OCI-LY1 (cell line): ENCODE measurements around the gene GPR45.

ENCODE experiments used
- H2AFZ ChIP-seq: fragments of 200-600 bp; sonication (generic), shearing (Covaris generic); 2 replicates; pipeline ENCODE4 v1.6.0; 2014; ENCODE audit warnings: antibody characterized with exemption, mild to moderate bottlenecking, low read length
- H3F3A ChIP-seq: fragments of 200-600 bp; sonication (generic), shearing (Covaris generic); 2 replicates; pipeline ENCODE4 v1.6.0; 2014; ENCODE audit warnings: mild to moderate bottlenecking, antibody characterized with exemption, low read length, moderate library complexity; ENCODE audit not compliant: insufficient read depth
- H3K27ac ChIP-seq: fragments of 200-600 bp; sonication (generic); 2 replicates; pipeline ENCODE4 v1.5.1; 2014; ENCODE audit warnings: low read length, mixed run types, mild to moderate bottlenecking, low read depth; ENCODE audit not compliant: poor library complexity, severe bottlenecking
- H3K27me3 ChIP-seq: fragments of 200-600 bp; sonication (generic); 2 replicates; pipeline ENCODE4 v1.6.0; 2014; ENCODE audit warnings: antibody characterized with exemption, mild to moderate bottlenecking, low read length, moderate library complexity; ENCODE audit not compliant: insufficient read depth
- H3K36me3 ChIP-seq: fragments of 200-600 bp; sonication (generic); 2 replicates; pipeline ENCODE4 v1.6.1; 2014; ENCODE audit warnings: mild to moderate bottlenecking, antibody characterized with exemption, low read length, moderate library complexity, mixed read lengths; ENCODE audit not compliant: insufficient read depth
- H3K4me1 ChIP-seq: fragments of 200-600 bp; sonication (generic); 2 replicates; pipeline ENCODE4 v1.5.1; 2014; ENCODE audit warnings: mild to moderate bottlenecking, low read length, moderate library complexity; ENCODE audit not compliant: insufficient read depth, severe bottlenecking
- H3K4me2 ChIP-seq: fragments of 200-600 bp; sonication (generic), shearing (Covaris generic); 2 replicates; pipeline ENCODE4 v1.6.1; 2014; ENCODE audit warnings: low read length
- H3K4me3 ChIP-seq: fragments of 200-600 bp; sonication (generic); 2 replicates; pipeline ENCODE4 v1.5.1; 2014; ENCODE audit warnings: low read length, low read depth, mild to moderate bottlenecking, mixed read lengths; ENCODE audit not compliant: poor library complexity, severe bottlenecking
- H3K79me2 ChIP-seq: fragments of 200-600 bp; shearing (Covaris generic); 2 replicates; pipeline ENCODE4 v1.6.1; 2016; ENCODE audit warnings: mixed run types, low read length, mixed read lengths; ENCODE audit not compliant: insufficient read depth
- H3K9ac ChIP-seq: fragments of 200-600 bp; sonication (generic), shearing (Covaris generic); 2 replicates; pipeline ENCODE4 v1.6.1; 2014; ENCODE audit warnings: mild to moderate bottlenecking, low read length, mixed read lengths
- H3K9me2 ChIP-seq: fragments of 200-600 bp; sonication (generic), shearing (Covaris generic); 2 replicates; pipeline ENCODE4 v1.6.1; 2014; ENCODE audit warnings: low read depth, mild to moderate bottlenecking, low read length, mixed read lengths
- H3K9me3 ChIP-seq: fragments of 200-600 bp; shearing (Covaris generic); 2 replicates; pipeline ENCODE4 v1.6.1; 2014; ENCODE audit warnings: low read length, mixed read lengths
- H4K20me1 ChIP-seq: fragments of 200-600 bp; sonication (generic), shearing (Covaris generic); 2 replicates; pipeline ENCODE4 v1.6.0; 2016; ENCODE audit warnings: mild to moderate bottlenecking, low read length; ENCODE audit not compliant: insufficient read depth
- CTCF ChIP-seq: fragments of 200-600 bp; sonication (generic), shearing (Covaris generic); IDR thresholded peaks from 2 replicates; pipeline ENCODE4 v1.5.1; 2017; ENCODE audit warnings: mild to moderate bottlenecking, antibody characterized with exemption, low read length, moderate library complexity, mixed read lengths
- EZH2 ChIP-seq: fragments of 200-600 bp; sonication (generic), shearing (Covaris generic); IDR thresholded peaks from 2 replicates; pipeline ENCODE4 v1.8.0; 2017; ENCODE audit warnings: borderline replicate concordance, mixed run types, mild to moderate bottlenecking, antibody characterized with exemption, low read length, moderate library complexity, mixed read lengths

Gene GPR45

GRCh38 chr2:105241443-105241842 is at the start of gene GPR45:
Gene GPR45 (plus strand): TSS chr2:105241743. CDS start chr2:105241859, 116 bp downstream.
- Histone ChIP-seq H3K79me2 (no peaks in the 10 kb centered on the region), H3K4me1 (no peaks in the 10 kb centered on the region), H3K9me2 (no peaks in the 10 kb centered on the region), H3K9ac (no peak within 1 kb of the TSS), H3F3A (no peaks in the 10 kb centered on the region), H2AFZ (no peak within 1 kb of the TSS), H3K36me3 (no peaks in the 10 kb centered on the region), H3K27ac (no peak within 1 kb of the TSS), H3K9me3 (no peaks in the 10 kb centered on the region), H3K4me3 (no peak within 1 kb of the TSS), H4K20me1 (no peaks in the 10 kb centered on the region), H3K27me3 (no peaks in the 10 kb centered on the region), H3K4me2 (no peak within 1 kb of the TSS)
- TF ChIP-seq EZH2, result no peak
- no peak for TF ChIP-seq CTCF

- Histone ChIP-seq H3K79me2 (no peaks in the 10 kb centered on the region), H2AFZ (no peak overlapping the region), H3K4me2 (no peak overlapping the region), H3K27ac (no peak overlapping the region), H3K9me2 (no peaks in the 10 kb centered on the region), H3K4me1 (no peaks in the 10 kb centered on the region), H3K9ac (no peak overlapping the region), H4K20me1 (no peaks in the 10 kb centered on the region), H3K36me3 (no peaks in the 10 kb centered on the region), H3F3A (no peaks in the 10 kb centered on the region), H3K4me3 (no peak overlapping the region), H3K27me3 (no peaks in the 10 kb centered on the region), H3K9me3 (no peaks in the 10 kb centered on the region)
- TF ChIP-seq EZH2 (no peak), CTCF (no peak)
These were observed 47.4 kb upstream of the GPR45 start for GRCh38 chr2:105194022-105194675.

- Histone ChIP-seq H4K20me1 (no peaks in the 10 kb centered on the region), H2AFZ (no peak overlapping the region), H3K9me3 (no peaks in the 10 kb centered on the region), H3K27me3 (no peaks in the 10 kb centered on the region), H3K4me3 (no peak overlapping the region), H3K9ac (no peak overlapping the region), H3K4me2 (no peak overlapping the region), H3K4me1 (no peaks in the 10 kb centered on the region), H3K36me3 (no peaks in the 10 kb centered on the region), H3K9me2 (no peaks in the 10 kb centered on the region), H3F3A (no peaks in the 10 kb centered on the region), H3K27ac (no peak overlapping the region), H3K79me2 (no peaks in the 10 kb centered on the region)
- TF ChIP-seq CTCF, result no peak
- TF ChIP-seq EZH2, result no peak
These were observed 44.9 kb upstream of the GPR45 start for GRCh38 chr2:105196651-105197050.
